GM12878 (cell line): ENCODE data around the gene TOP2B. TPM values are rescaled to one million over a fixed set of nuclear protein-coding genes. Genes with fewer than 3 reads are reported as not detected.

Source experiments
- ATAC-seq: fragments of 200-7000 bp; cut with Tn5 transposase; 3 replicates; pipeline ENCODE4 v1.9.1; 2020; ENCODE audit warnings: mild to moderate bottlenecking, moderate library complexity
- BruUV-seq: library from RNA; stranded (reverse); fragments of 400-500 nt; replicated peaks from 2 replicates; lab custom pipeline; 2021; lab: Mats Ljungman, UMichigan
- CTCF ChIA-PET: fragments of 300-600 bp; sonication (Branson Sonifier 250); formaldehyde crosslinking; extraction: SDS; loops from one replicate; lab custom pipeline; 2021; ENCODE audit warnings: inconsistent platforms; lab: Yijun Ruan, JAX
- POLR2A ChIA-PET: fragments of 350-600 bp; formaldehyde crosslinking; extraction: SDS; loops from one replicate; lab custom pipeline; 2021; ENCODE audit warnings: inconsistent platforms; lab: Charles Lee
- RAD21 ChIA-PET: fragments of 300-600 bp; sonication (Branson Sonifier 250); formaldehyde crosslinking; loops from one replicate; lab custom pipeline; 2023; ENCODE audit warnings: antibody characterized with exemption; ENCODE audit not compliant: unreplicated experiment; lab: Charles Lee
- SMC1A ChIA-PET: fragments of 300-600 bp; sonication (Branson Sonifier 250); formaldehyde crosslinking; loops from one replicate; lab custom pipeline; 2023; ENCODE audit not compliant: unreplicated experiment, uncharacterized antibody; lab: Charles Lee
- DNase-seq: peaks from one replicate; pipeline ENCODE4 v3.0.0-alpha.2; 2011; ENCODE audit warnings: low read depth, low spot score
- FAIRE-seq: peaks from 3 replicates; lab custom pipeline; 2011; peaks lifted over from hg19 to GRCh38; lab: Jason Lieb, UNC
- H2AFZ ChIP-seq: 2 replicates; pipeline ENCODE4 v1.6.0; 2011; ENCODE audit warnings: low read depth, low read length, control low read depth; ENCODE audit not compliant: control insufficient read depth
- H3K27ac ChIP-seq: 2 replicates; pipeline ENCODE4 v1.5.1; 2011; ENCODE audit warnings: control low read depth; ENCODE audit not compliant: control insufficient read depth, insufficient read depth
- H3K27me3 ChIP-seq, 2 experiments: replicated peaks in 1 of 2; 2 replicates each; pipeline versions ENCODE4 v1.6.0 to v1.6.1; 2011; ENCODE audit warnings: low read length in 1 of 2; ENCODE audit not compliant: control insufficient read depth in 2 of 2, insufficient read depth in 2 of 2
- H3K36me3 ChIP-seq, 2 experiments: 2 replicates each; pipeline ENCODE4 v1.5.1; 2011; ENCODE audit warnings: low read length in 1 of 2; ENCODE audit not compliant: control insufficient read depth in 2 of 2, insufficient read depth in 2 of 2
- H3K4me1 ChIP-seq: 2 replicates; pipeline ENCODE4 v1.6.1; 2011; ENCODE audit warnings: mild to moderate bottlenecking, low read length, moderate library complexity, mixed read lengths; ENCODE audit not compliant: control insufficient read depth, insufficient read depth
- H3K4me2 ChIP-seq: 2 replicates; pipeline ENCODE4 v1.6.0; 2011; ENCODE audit warnings: control low read depth; ENCODE audit not compliant: control insufficient read depth, insufficient read depth
- H3K4me3 ChIP-seq: fragments of 200-600 bp; sonication (generic); 2 replicates; pipeline ENCODE4 v1.5.1; 2016
- H3K79me2 ChIP-seq: 2 replicates; pipeline ENCODE4 v1.6.0; 2011; ENCODE audit warnings: low read length; ENCODE audit not compliant: control insufficient read depth, insufficient read depth
- H3K9ac ChIP-seq: 2 replicates; pipeline ENCODE4 v1.8.0; 2011; ENCODE audit warnings: low read length, control low read depth, mixed read lengths; ENCODE audit not compliant: control insufficient read depth, insufficient read depth
- H3K9me3 ChIP-seq: replicated peaks from 3 replicates; pipeline ENCODE4 v1.5.1; 2011; ENCODE audit warnings: mild to moderate bottlenecking, low read length; ENCODE audit not compliant: control insufficient read depth, insufficient read depth
- H4K20me1 ChIP-seq: 2 replicates; pipeline ENCODE4 v1.6.0; 2011; ENCODE audit not compliant: control insufficient read depth, insufficient read depth
- CHD2 ChIP-seq: IDR thresholded peaks from 2 replicates; pipeline ENCODE4 v1.6.1; 2011; ENCODE audit warnings: low read depth, low read length, improper control_type of control experiment, borderline replicate concordance
- DPF2 ChIP-seq: fragments of 450-650 bp; IDR thresholded peaks from 2 replicates; pipeline ENCODE4 v1.6.1; 2017; ENCODE audit warnings: mild to moderate bottlenecking
- NR2F1 ChIP-seq: fragments of 450-650 bp; conservative IDR thresholded peaks from 2 replicates; pipeline ENCODE4 v1.6.1; 2017; ENCODE audit warnings: mild to moderate bottlenecking
- RAD21 ChIP-seq: IDR thresholded peaks from 2 replicates; pipeline ENCODE4 v1.6.1; 2011; ENCODE audit warnings: mild to moderate bottlenecking, low read depth, low read length, moderate library complexity; ENCODE audit not compliant: insufficient read depth
- RFX5 ChIP-seq: IDR thresholded peaks from 2 replicates; pipeline ENCODE4 v1.6.1; 2011; ENCODE audit warnings: low read depth, low read length, improper control_type of control experiment
- SRF ChIP-seq, 2 experiments: IDR thresholded peaks; 2 replicates each; pipeline ENCODE4 v1.6.1; 2011; ENCODE audit warnings: low read depth in 2 of 2, low read length in 2 of 2, mild to moderate bottlenecking in 1 of 2, moderate library complexity in 1 of 2
- STAT3 ChIP-seq: IDR thresholded peaks from 2 replicates; pipeline ENCODE4 v1.6.1; 2011; ENCODE audit warnings: low read depth, low read length, improper control_type of control experiment
- TCF3 ChIP-seq: IDR thresholded peaks from 2 replicates; pipeline ENCODE4 v1.6.1; 2012; ENCODE audit warnings: low read depth, mild to moderate bottlenecking, low read length, borderline replicate concordance; ENCODE audit not compliant: insufficient read depth
- WGBS: methylation state at CpG from one replicate; pipeline ENCODE4 v1.1.6; 2016; ENCODE audit warnings: low lambda C conversion rate; ENCODE audit not compliant: insufficient replicate concordance, insufficient coverage; ENCODE audit errors: missing lambda C conversion rate; 5-methylcytosine and 5-hydroxymethylcytosine counted together
- in situ Hi-C: fragments of 300-500 bp; cut with MboI; formaldehyde crosslinking; loops from 9 replicates; pipeline ENCODE4 v1.14.3; 2018; ENCODE audit warnings: mixed read lengths
- intact Hi-C: fragments of 100-400 bp; cut with micrococcal nuclease; formaldehyde crosslinking; loops from one replicate; pipeline ENCODE4 v1.14.2; 2022; ENCODE audit not compliant: unreplicated experiment
- polyA plus RNA-seq, 11 experiments: library from polyadenylated mRNA; depleted of rRNA in 4 of 11; unstranded in 6 of 11; stranded (reverse) in 5 of 11; fragments of >200 nt; fragmentation: Nextera tagmentation in 4 of 11; fragmentation: Illumina TruSeq in 1 of 11; extraction: Ambion mirVana in 4 of 11; extraction: Trizol in 1 of 11; gene quantifications; 1 replicate in 1 of 11; 2 replicates in 10 of 11; pipeline versions ENCODE4 v1.2.1 to v1.2.3, GENCODE V29; 2011 to 2016; ENCODE audit warnings: inconsistent platforms in 2 of 11, missing spikeins in 2 of 11, low read depth in 1 of 11
- total RNA-seq, 4 experiments: library from RNA; depleted of rRNA in 3 of 4; stranded (reverse); fragments of >200 nt in 3 of 4; fragmentation: Illumina TruSeq in 1 of 4; extraction: Trizol in 1 of 4; gene quantifications; 2 replicates each; pipeline versions ENCODE4 v1.2.1 to v1.2.3, GENCODE V29; 2013 to 2021
- TF ChIP-seq, protein P1 (sequence below): IDR thresholded peaks from 2 replicates; pipeline ENCODE4 v1.6.1; 2011; ENCODE audit warnings: low read depth, mild to moderate bottlenecking, low read length, moderate library complexity, borderline replicate concordance; ENCODE audit errors: extremely low read depth

The TOP2B gene
- total and polyA plus RNA-seq, 10 of the 15 experiments (the other 5 are each of a cell fraction or from before 2014, with no cell fraction given): 28.6 to 134 (median 83.4) TPM

DNA sequence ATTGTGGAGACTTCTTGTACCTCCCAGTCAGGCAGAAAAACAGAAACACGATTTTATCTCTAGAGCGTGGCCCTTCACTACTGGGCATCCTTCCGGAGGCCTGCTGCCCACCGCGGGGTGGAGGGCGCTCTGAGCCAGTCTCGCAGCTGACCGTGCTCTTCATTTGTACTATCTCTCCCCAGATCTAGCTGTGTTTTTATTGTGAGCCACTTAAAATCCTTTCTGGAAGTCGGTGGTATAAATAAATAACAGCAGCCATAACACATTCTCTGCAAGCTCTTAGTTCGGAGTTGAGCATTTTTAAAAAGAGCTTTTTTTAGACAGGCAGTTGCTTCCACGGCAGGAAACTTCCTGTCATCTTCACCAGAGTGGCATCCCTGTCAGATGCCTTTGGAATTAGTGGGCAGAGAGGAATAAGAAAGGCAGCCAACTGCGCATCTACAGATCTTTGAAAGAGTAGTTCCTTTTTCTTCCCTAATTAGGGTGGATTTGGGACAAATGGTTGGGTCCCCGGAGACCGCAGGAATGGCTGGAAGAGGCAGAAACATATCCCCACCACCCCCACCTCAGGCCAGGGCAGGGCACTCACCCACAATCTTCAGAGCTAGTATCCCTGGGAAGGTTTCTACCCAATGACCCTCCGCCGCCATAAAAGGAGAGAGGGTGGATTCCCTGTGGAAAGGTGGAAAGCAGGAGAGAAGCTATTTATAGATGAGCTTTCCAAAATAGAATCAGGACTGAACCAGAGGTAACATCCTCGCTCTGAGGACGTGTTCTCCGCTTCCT is 91.1 kb downstream of the TOP2B start:
- Histone ChIP-seq H2AFZ (no peak overlapping the region), H3K4me3 (no peak overlapping the region), H4K20me1 (no peaks in the 10 kb centered on the region), H3K4me2 (no peak overlapping the region), H3K4me1 (no peaks in the 10 kb centered on the region), H3K36me3 (no peaks in the 10 kb centered on the region), H3K79me2 (no peaks in the 10 kb centered on the region), H3K9me3 (no peaks in the 10 kb centered on the region), H3K9ac (no peak overlapping the region), H3K27me3 (no peaks in the 10 kb centered on the region; a peak in 1 of 4 replicates), H3K27ac (no peak overlapping the region)
- no TSS peak for BruUV-seq
- POLR2A ChIA-PET: no interaction called here
- WGBS: 45% methylated on average over 19 of the region's 19 CpGs
- in situ Hi-C loops (no loop called here), intact Hi-C loops (no loop called here)
- DNase-seq (no peak), FAIRE-seq (no peak), ATAC-seq (no peak)
- CTCF ChIA-PET: interaction anchor here (0.6 kb wide), 1 partner anchor 47 kb away, joined by 3 read pairs; no protein-coding TSS in a partner anchor
- SMC1A ChIA-PET: interaction anchor here (1.8 kb wide), 1 partner anchor 12 kb away, joined by 4 read pairs; no protein-coding TSS in a partner anchor
- TF ChIP-seq NR2F1: no peak
- TF ChIP-seq, protein P1, sequence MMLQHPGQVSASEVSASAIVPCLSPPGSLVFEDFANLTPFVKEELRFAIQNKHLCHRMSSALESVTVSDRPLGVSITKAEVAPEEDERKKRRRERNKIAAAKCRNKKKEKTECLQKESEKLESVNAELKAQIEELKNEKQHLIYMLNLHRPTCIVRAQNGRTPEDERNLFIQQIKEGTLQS: no peak
- no peak for TF ChIP-seq DPF2
- no peak for TF ChIP-seq RAD21
- TF ChIP-seq RFX5: no peak
- TF ChIP-seq SRF (IDR thresholded peaks at IDR 0.05; ENCODE audit: low read depth in 2 of 2, low read length in 2 of 2): no peak
- no peak for TF ChIP-seq TCF3
- TF ChIP-seq STAT3: no peak
- no peak for TF ChIP-seq CHD2
- RAD21 ChIA-PET: interaction anchor here (0.6 kb wide), 1 partner anchor 235 kb away, joined by 3 read pairs; no protein-coding TSS in a partner anchor
